NB4 (cell line): ENCODE data around the gene DNAH8.

Experiments
- MAX ChIP-seq: IDR thresholded peaks from 2 replicates; pipeline ENCODE4 v1.6.1; 2011; ENCODE audit warnings: low read depth, low read length
- POLR2A ChIP-seq: IDR thresholded peaks from 2 replicates; pipeline ENCODE4 v1.6.1; 2011; ENCODE audit warnings: mild to moderate bottlenecking; ENCODE audit not compliant: insufficient read length; ENCODE audit errors: extremely low read depth

GRCh38 chr6:38728203-38728602 is 13.1 kb downstream of the DNAH8 start:
- no peak for TF ChIP-seq POLR2A
- TF ChIP-seq MAX, result no peak
